H1 (cell line): ENCODE data around the gene KIF5C. TPM values are rescaled to one million over a fixed set of nuclear protein-coding genes. Genes with fewer than 3 reads are reported as not detected.

Source experiments
- CTCF ChIA-PET: fragments of 300-600 bp; sonication (Branson Sonifier 250); formaldehyde crosslinking; loops from one replicate; lab custom pipeline; 2021; ENCODE audit not compliant: partially characterized antibody; lab: Charles Lee
- POLR2A ChIA-PET: fragments of 300-600 bp; sonication (Branson Sonifier 250); formaldehyde crosslinking; loops from one replicate; lab custom pipeline; 2021; ENCODE audit warnings: inconsistent platforms; ENCODE audit not compliant: partially characterized antibody; lab: Charles Lee
- DNase-seq, 2 experiments: peaks; one replicate each; pipeline versions ENCODE4 v3.0.0 to v3.0.0-alpha.2; 2010 to 2022; ENCODE audit warnings: low spot score in 2 of 2, low read depth in 1 of 2, mixed read lengths in 1 of 2
- FAIRE-seq: peaks from 2 replicates; lab custom pipeline; 2011; peaks lifted over from hg19 to GRCh38; lab: Jason Lieb, UNC
- H2AFZ ChIP-seq: 2 replicates; pipeline ENCODE4 v1.8.1; 2012; ENCODE audit warnings: low read length, inconsistent platforms
- H2AK5ac ChIP-seq: 2 replicates; pipeline ENCODE4 v1.6.1; 2013; ENCODE audit warnings: low read depth, low read length
- H2BK120ac ChIP-seq: replicated peaks from 2 replicates; pipeline ENCODE3; 2013; ENCODE audit warnings: low read depth, low read length, inconsistent platforms
- H2BK12ac ChIP-seq: 2 replicates; pipeline ENCODE4 v1.6.1; 2013; ENCODE audit warnings: low read depth, low read length
- H2BK15ac ChIP-seq: 2 replicates; pipeline ENCODE4 v1.6.1; 2013; ENCODE audit warnings: low read length
- H2BK20ac ChIP-seq: 2 replicates; pipeline ENCODE4 v1.6.1; 2013; ENCODE audit warnings: low read length
- H2BK5ac ChIP-seq: 2 replicates; pipeline ENCODE4 v1.6.1; 2013; ENCODE audit warnings: low read depth, low read length
- H3K14ac ChIP-seq: 2 replicates; pipeline ENCODE4 v1.6.1; 2013; ENCODE audit warnings: inconsistent platforms; ENCODE audit not compliant: insufficient read length
- H3K18ac ChIP-seq: 2 replicates; pipeline ENCODE4 v1.6.1; 2013; ENCODE audit warnings: low read length; ENCODE audit errors: extremely low read depth
- H3K23ac ChIP-seq: 2 replicates; pipeline ENCODE4 v1.6.1; 2013; ENCODE audit warnings: inconsistent platforms; ENCODE audit not compliant: insufficient read length
- H3K23me2 ChIP-seq: 2 replicates; pipeline ENCODE4 v1.6.1; 2013; ENCODE audit warnings: low read depth, low read length
- H3K27ac ChIP-seq: 2 replicates; pipeline ENCODE4 v1.6.1; 2011; ENCODE audit warnings: low read depth, low read length, inconsistent platforms
- H3K27me3 ChIP-seq, 4 experiments: replicated peaks in 1 of 4; 1 replicate in 1 of 4; 2 replicates in 3 of 4; pipeline versions ENCODE4 v1.6.1 to v1.8.1; 2011 to 2013; ENCODE audit warnings: low read length in 3 of 4, mild to moderate bottlenecking in 3 of 4, inconsistent platforms in 2 of 4, mixed read lengths in 2 of 4, moderate library complexity in 1 of 4; ENCODE audit not compliant: control insufficient read depth in 3 of 4, insufficient read depth in 3 of 4; ENCODE audit errors: extremely low read depth in 1 of 4
- H3K36me3 ChIP-seq, 4 experiments: 2 replicates each; pipeline versions ENCODE4 v1.6.1 to v1.8.1; 2011 to 2013; ENCODE audit warnings: mild to moderate bottlenecking in 4 of 4, low read length in 3 of 4, moderate library complexity in 2 of 4, control low read depth in 1 of 4, inconsistent platforms in 1 of 4; ENCODE audit not compliant: insufficient read depth in 4 of 4, control insufficient read depth in 2 of 4
- H3K4ac ChIP-seq: replicated peaks from 2 replicates; pipeline ENCODE3; 2013; ENCODE audit warnings: low read length, low read depth, mixed read lengths, inconsistent platforms; ENCODE audit not compliant: insufficient read length
- H3K4me1 ChIP-seq, 4 experiments: replicated peaks in 1 of 4; 1 replicate in 1 of 4; 2 replicates in 3 of 4; pipeline versions ENCODE4 v1.6.1 to v1.8.1; 2011 to 2013; ENCODE audit warnings: low read length in 3 of 4, inconsistent platforms in 2 of 4, mixed read lengths in 1 of 4; ENCODE audit not compliant: insufficient read depth in 4 of 4, control insufficient read depth in 3 of 4
- H3K4me2 ChIP-seq, 2 experiments: 2 replicates each; pipeline versions ENCODE4 v1.6.1 to v1.8.1; 2011 to 2013; ENCODE audit warnings: low read depth in 2 of 2, low read length in 2 of 2, control low read depth in 1 of 2, inconsistent platforms in 1 of 2, mild to moderate bottlenecking in 1 of 2; ENCODE audit not compliant: insufficient read depth in 1 of 2
- H3K4me3 ChIP-seq, 4 experiments: fragments of 200-600, 300-600 bp in 1 of 4; sonication (generic), shearing (Covaris generic), sonication (Bioruptor Twin) in 1 of 4; 2 replicates each; pipeline versions ENCODE4 v1.5.1 to v1.8.1; 2011 to 2016; ENCODE audit warnings: low read length in 4 of 4, low read depth in 3 of 4, control low read depth in 2 of 4, inconsistent platforms in 2 of 4, mild to moderate bottlenecking in 2 of 4, mixed read lengths in 1 of 4, moderate library complexity in 1 of 4; ENCODE audit not compliant: insufficient read depth in 2 of 4; ENCODE audit errors: extremely low read depth in 1 of 4
- H3K56ac ChIP-seq: replicated peaks from 2 replicates; pipeline ENCODE3; 2013; ENCODE audit warnings: low read depth, mild to moderate bottlenecking, mixed read lengths, low read length, inconsistent platforms; ENCODE audit not compliant: insufficient read length
- H3K79me1 ChIP-seq: 2 replicates; pipeline ENCODE4 v1.6.1; 2013; ENCODE audit warnings: low read depth, low read length, control low read depth
- H3K79me2 ChIP-seq, 2 experiments: 2 replicates each; pipeline versions ENCODE4 v1.6.1 to v1.8.1; 2012 to 2013; ENCODE audit warnings: low read length in 2 of 2, mild to moderate bottlenecking in 2 of 2, inconsistent platforms in 1 of 2; ENCODE audit not compliant: insufficient read depth in 2 of 2, control insufficient read depth in 1 of 2
- H3K9ac ChIP-seq, 4 experiments: replicated peaks in 1 of 4; 1 replicate in 1 of 4; 2 replicates in 3 of 4; pipeline versions ENCODE4 v1.6.1 to v1.8.1; 2011 to 2013; ENCODE audit warnings: low read depth in 3 of 4, low read length in 3 of 4, control low read depth in 2 of 4, mild to moderate bottlenecking in 2 of 4, moderate library complexity in 2 of 4, inconsistent platforms in 1 of 4; ENCODE audit errors: extremely low read depth in 1 of 4
- H3K9me3 ChIP-seq, 2 experiments: 2 replicates each; pipeline versions ENCODE4 v1.6.1 to v1.8.1; 2012 to 2013; ENCODE audit warnings: mild to moderate bottlenecking in 2 of 2, moderate library complexity in 2 of 2, control low read depth in 1 of 2, inconsistent platforms in 1 of 2, low read depth in 1 of 2, low read length in 1 of 2, mixed read lengths in 1 of 2; ENCODE audit not compliant: insufficient read depth in 2 of 2
- H4K20me1 ChIP-seq, 2 experiments: replicated peaks in 1 of 2; 2 replicates each; pipeline versions ENCODE3 to v1.8.1; 2011 to 2013; ENCODE audit warnings: inconsistent platforms in 2 of 2, low read length in 2 of 2, mild to moderate bottlenecking in 1 of 2; ENCODE audit not compliant: insufficient read depth in 2 of 2, control insufficient read depth in 1 of 2
- H4K5ac ChIP-seq: 2 replicates; pipeline ENCODE4 v1.6.1; 2013; ENCODE audit warnings: low read length, low read depth, mixed read lengths, inconsistent platforms; ENCODE audit not compliant: insufficient read length
- H4K8ac ChIP-seq: 2 replicates; pipeline ENCODE4 v1.8.0; 2013; ENCODE audit warnings: mild to moderate bottlenecking, moderate library complexity, low read length, inconsistent platforms; ENCODE audit not compliant: insufficient read depth; ENCODE audit errors: extremely low read depth
- H4K91ac ChIP-seq: replicated peaks from 2 replicates; pipeline ENCODE3; 2013; ENCODE audit warnings: low read length, mixed read lengths, inconsistent platforms; ENCODE audit not compliant: insufficient read length
- E2F6 ChIP-seq: IDR thresholded peaks from 2 replicates; pipeline ENCODE4 v1.6.1; 2012; ENCODE audit warnings: inconsistent platforms
- MAX ChIP-seq: IDR thresholded peaks from 2 replicates; pipeline ENCODE4 v1.6.1; 2012; ENCODE audit warnings: inconsistent platforms
- TAF1 ChIP-seq: IDR thresholded peaks from 2 replicates; pipeline ENCODE4 v1.6.1; 2011; ENCODE audit warnings: mild to moderate bottlenecking, low read depth, low read length
- WGBS, 2 experiments: shearing (Covaris generic) in 1 of 2; methylation state at CpG; one replicate each; pipeline versions ENCODE4 v1.1.6 to v1.1.7; 2013 to 2015; ENCODE audit warnings: low lambda C conversion rate in 2 of 2, mixed read lengths in 2 of 2, inconsistent platforms in 1 of 2, low coverage in 1 of 2, missing lambda C conversion rate in 1 of 2; ENCODE audit not compliant: insufficient replicate concordance in 2 of 2, insufficient coverage in 1 of 2, insufficient read length in 1 of 2; ENCODE audit errors: extremely low coverage in 1 of 2, missing lambda C conversion rate in 1 of 2; 5-methylcytosine and 5-hydroxymethylcytosine counted together
- polyA plus RNA-seq, 7 experiments: library from polyadenylated mRNA; depleted of rRNA in 3 of 7; stranded (reverse) in 5 of 7; unstranded in 2 of 7; fragments of >200 nt in 5 of 7; fragments of 200-250 nt in 2 of 7; gene quantifications; 1 replicate in 5 of 7; 2 replicates in 1 of 7; 4 replicates in 1 of 7; pipeline versions ENCODE4 v1.2.1 to v1.2.3, GENCODE V29; 2011 to 2013; ENCODE audit warnings: missing spikeins in 2 of 7, mixed read lengths in 2 of 7
- total RNA-seq: library from RNA; stranded (reverse); fragmentation: NEBNext Ultra II Directional; extraction: Animal tissue kit (Norgen Biotek cat#: 25700); gene quantifications from 2 replicates; pipeline ENCODE4 v1.2.1, GENCODE V29; 2021

KIF5C gene
- total and polyA plus RNA-seq, 2 of the 8 experiments (the other 6 are each of a cell fraction or from before 2014, with no cell fraction given) = 16.3 to 66.4 TPM

- Histone ChIP-seq H3K27me3 (no peaks in the 10 kb centered on the region), H2AFZ (no peak overlapping the region), H2BK12ac (no peak overlapping the region), H3K79me1 (peaks cover 12% of the 10 kb centered on the region), H2AK5ac (0 out of 2 replicates have a peak overlapping the region, but pooled peaks have one; percentile 10), H2BK5ac (no peak overlapping the region), H3K27ac (no peak overlapping the region), H3K18ac (no peak overlapping the region), H4K91ac (no peak overlapping the region), H3K4me2 (no peak overlapping the region), H4K20me1 (peaks cover 2 to 4% of the 10 kb centered on the region in 2 experiments), H4K8ac (no peak overlapping the region), H3K4ac (no peak overlapping the region), H2BK20ac (no peak overlapping the region), H3K9ac (no peak overlapping the region), H3K4me3 (no peak overlapping the region), H4K5ac (no peak overlapping the region), H3K56ac (no peak overlapping the region), H3K23me2 (no peaks in the 10 kb centered on the region), H3K36me3 (no peaks in the 10 kb centered on the region; a peak in 2 of 8 replicates), H3K23ac (no peak overlapping the region), H3K14ac (no peak overlapping the region), H2BK15ac (no peak overlapping the region), H3K4me1 (peaks cover 0 to 2% (median 1%) of the 10 kb centered on the region in 4 experiments; a peak in 2 of 7 replicates), H3K9me3 (peaks cover 0 to 4% of the 10 kb centered on the region in 2 experiments; a peak in 1 of 4 replicates), H3K79me2 (peaks cover 0 to 47% of the 10 kb centered on the region in 2 experiments; a peak in 3 of 4 replicates), H2BK120ac (no peak overlapping the region)
- CTCF ChIA-PET = interaction anchor here (0.6 to 1.8 kb wide), 9 partner anchors 8 to 93 kb away, joined by 3 to 7 read pairs (median 4); no protein-coding TSS in a partner anchor
- TF ChIP-seq TAF1 (no peak), E2F6 (peak; percentile 54; the same call in 1 of the 2 replicates), MAX (peak; percentile 42; the same call in 1 of the 2 replicates)
- WGBS, 2 experiments = 85% methylated on average over 8 of the region's 8 CpGs; no CpG with 5 or more reads in 1 of the 2 experiments
- POLR2A ChIA-PET = no interaction called here
- FAIRE-seq (no peak), DNase-seq (no peak)
These were observed 34.1 kb downstream of the KIF5C start for GRCh38 chr2:148909114-148909513.
